H9 (cell line): ENCODE data around the gene TPX2. TPM values are rescaled to one million over a fixed set of nuclear protein-coding genes. Genes with fewer than 3 reads are reported as not detected.

ENCODE experiments used
- DNase-seq: peaks from one replicate; pipeline ENCODE4 v3.0.0-alpha.2; 2017
- H2AFZ ChIP-seq: one replicate; pipeline ENCODE4 v1.6.1; 2013; ENCODE audit warnings: mild to moderate bottlenecking, low read length, control low read depth, moderate library complexity
- H2AK5ac ChIP-seq: 2 replicates; pipeline ENCODE4 v1.6.1; 2013; ENCODE audit warnings: low read length, control low read depth, mixed read lengths; ENCODE audit not compliant: insufficient read length
- H2BK120ac ChIP-seq: one replicate; pipeline ENCODE4 v1.6.1; 2013; ENCODE audit warnings: low read depth, mild to moderate bottlenecking, low read length, control low read depth, inconsistent platforms; ENCODE audit not compliant: poor library complexity, severe bottlenecking
- H2BK12ac ChIP-seq: 2 replicates; pipeline ENCODE4 v1.6.1; 2013; ENCODE audit warnings: low read length, control low read depth, mixed read lengths, low read depth; ENCODE audit not compliant: insufficient read length
- H2BK15ac ChIP-seq: 2 replicates; pipeline ENCODE4 v1.6.1; 2013; ENCODE audit warnings: low read depth, low read length, control low read depth
- H2BK20ac ChIP-seq: one replicate; pipeline ENCODE4 v1.6.1; 2013; ENCODE audit warnings: low read depth, mild to moderate bottlenecking, low read length, control low read depth, inconsistent platforms; ENCODE audit not compliant: poor library complexity, severe bottlenecking
- H2BK5ac ChIP-seq: 2 replicates; pipeline ENCODE4 v1.6.1; 2013; ENCODE audit warnings: low read length, control low read depth, mixed read lengths; ENCODE audit not compliant: insufficient read length
- H3K14ac ChIP-seq: 2 replicates; pipeline ENCODE4 v1.6.1; 2013; ENCODE audit warnings: low read length, control low read depth; ENCODE audit not compliant: insufficient read depth
- H3K18ac ChIP-seq: 2 replicates; pipeline ENCODE4 v1.6.1; 2013; ENCODE audit warnings: low read depth, mild to moderate bottlenecking, mixed read lengths, low read length, control low read depth; ENCODE audit not compliant: insufficient read length
- H3K23ac ChIP-seq: 2 replicates; pipeline ENCODE4 v1.6.1; 2013; ENCODE audit warnings: low read length, control low read depth, mixed read lengths, low read depth; ENCODE audit not compliant: insufficient read length
- H3K23me2 ChIP-seq: 2 replicates; pipeline ENCODE4 v1.6.1; 2013; ENCODE audit warnings: low read depth, mild to moderate bottlenecking, mixed read lengths, low read length, control low read depth; ENCODE audit not compliant: insufficient read length, poor library complexity, severe bottlenecking
- H3K27ac ChIP-seq: 2 replicates; pipeline ENCODE4 v1.5.1; 2013; ENCODE audit warnings: low read length, control low read depth, mixed read lengths, low read depth; ENCODE audit not compliant: insufficient read length
- H3K27me3 ChIP-seq: 2 replicates; pipeline ENCODE4 v1.6.1; 2013; ENCODE audit warnings: low read length, control low read depth, inconsistent platforms; ENCODE audit not compliant: insufficient read depth
- H3K4ac ChIP-seq: 2 replicates; pipeline ENCODE4 v1.6.1; 2013; ENCODE audit warnings: low read depth, mild to moderate bottlenecking, control low read depth, inconsistent platforms, low read length, moderate library complexity
- H3K4me1 ChIP-seq: 2 replicates; pipeline ENCODE4 v1.6.1; 2013; ENCODE audit warnings: low read length, control low read depth, inconsistent platforms; ENCODE audit not compliant: insufficient read depth
- H3K4me2 ChIP-seq: 2 replicates; pipeline ENCODE4 v1.6.1; 2013; ENCODE audit warnings: low read length, control low read depth, mixed read lengths; ENCODE audit not compliant: insufficient read length, insufficient read depth
- H3K56ac ChIP-seq: 2 replicates; pipeline ENCODE4 v1.6.1; 2013; ENCODE audit warnings: low read depth, mild to moderate bottlenecking, mixed read lengths, low read length, control low read depth; ENCODE audit not compliant: insufficient read length
- H3K79me1 ChIP-seq: 2 replicates; pipeline ENCODE4 v1.6.1; 2013; ENCODE audit warnings: low read depth, mild to moderate bottlenecking, moderate library complexity, low read length, control low read depth, inconsistent platforms; ENCODE audit not compliant: insufficient read depth, poor library complexity, severe bottlenecking
- H3K79me2 ChIP-seq: 2 replicates; pipeline ENCODE4 v1.6.1; 2013; ENCODE audit warnings: low read length, control low read depth, inconsistent platforms; ENCODE audit not compliant: insufficient read depth
- H3K9ac ChIP-seq: 2 replicates; pipeline ENCODE4 v1.6.1; 2013; ENCODE audit warnings: low read length, control low read depth, mixed read lengths; ENCODE audit not compliant: insufficient read length; ENCODE audit errors: extremely low read depth
- H3K9me3 ChIP-seq: one replicate; pipeline ENCODE4 v1.6.1; 2013; ENCODE audit warnings: low read depth, low read length, inconsistent platforms; ENCODE audit not compliant: control insufficient read depth
- H3T11ph ChIP-seq: one replicate; pipeline ENCODE4 v1.6.1; 2013; ENCODE audit warnings: mild to moderate bottlenecking, low read length, control low read depth, inconsistent platforms
- H4K20me1 ChIP-seq: one replicate; pipeline ENCODE4 v1.6.1; 2013; ENCODE audit not compliant: control insufficient read depth, insufficient read length, insufficient read depth
- H4K5ac ChIP-seq: 2 replicates; pipeline ENCODE4 v1.6.1; 2013; ENCODE audit warnings: low read depth, mild to moderate bottlenecking, mixed read lengths, low read length, control low read depth; ENCODE audit not compliant: insufficient read length
- H4K8ac ChIP-seq: replicated peaks from 2 replicates; pipeline ENCODE4 v1.6.1; 2013; ENCODE audit warnings: low read length, control low read depth, mixed read lengths, low read depth; ENCODE audit not compliant: insufficient read length
- H4K91ac ChIP-seq: 2 replicates; pipeline ENCODE4 v1.6.1; 2013; ENCODE audit warnings: low read depth, mild to moderate bottlenecking, moderate library complexity, mixed read lengths, low read length, control low read depth; ENCODE audit not compliant: insufficient read length
- H3K27ac Mint-ChIP-seq, 3 experiments: 2 replicates in 2 of 3; 3 replicates in 1 of 3; pipeline ENCODE4 v1.8.0; 2020 to 2021; ENCODE audit warnings: mixed read lengths in 3 of 3, mild to moderate bottlenecking in 1 of 3, moderate library complexity in 1 of 3
- H3K27me3 Mint-ChIP-seq: 2 replicates; pipeline ENCODE4 v1.8.0; 2021; ENCODE audit warnings: low read depth, mild to moderate bottlenecking, moderate library complexity, mixed read lengths
- H3K36me3 Mint-ChIP-seq, 3 experiments: 2 replicates in 2 of 3; 3 replicates in 1 of 3; pipeline ENCODE4 v1.8.0; 2020 to 2021; ENCODE audit warnings: low read depth in 3 of 3, mixed read lengths in 3 of 3; ENCODE audit not compliant: insufficient read depth in 1 of 3
- H3K4me1 Mint-ChIP-seq, 2 experiments: 2 replicates each; pipeline ENCODE4 v1.8.0; 2020; ENCODE audit warnings: mixed read lengths in 2 of 2
- H3K4me3 Mint-ChIP-seq, 2 experiments: 2 replicates in 1 of 2; 3 replicates in 1 of 2; pipeline ENCODE4 v1.8.0; 2020 to 2021; ENCODE audit warnings: mild to moderate bottlenecking in 2 of 2, mixed read lengths in 2 of 2, moderate library complexity in 1 of 2
- H3K9me3 Mint-ChIP-seq, 2 experiments: 2 replicates in 1 of 2; 3 replicates in 1 of 2; pipeline ENCODE4 v1.8.0; 2020; ENCODE audit warnings: mild to moderate bottlenecking in 2 of 2, mixed read lengths in 2 of 2, moderate library complexity in 1 of 2
- CTCF ChIP-seq: fragments of 200-600 bp; sonication (generic); conservative IDR thresholded peaks from 3 replicates; pipeline ENCODE4 v1.8.0; 2021; ENCODE audit warnings: antibody characterized with exemption, mild to moderate bottlenecking
- WGBS: extraction: QIAGEN DNeasy Blood & Tissue Kit; methylation state at CpG from one replicate; pipeline ENCODE4 v1.1.7; 2013; ENCODE audit warnings: missing lambda C conversion rate, low lambda C conversion rate, mixed read lengths; ENCODE audit not compliant: insufficient read length; ENCODE audit errors: extremely low coverage; 5-methylcytosine and 5-hydroxymethylcytosine counted together
- total RNA-seq: library from RNA; stranded (reverse); gene quantifications from 2 replicates; pipeline ENCODE4 v1.2.1, GENCODE V29; 2021

The TPX2 gene
- total RNA-seq, 1 experiment from 2014 or later, result 161 TPM

GRCh38 chr20:31844737-31845299 is 105.7 kb downstream of the TPX2 start:
- no peak overlapping the region for H3K4me2 ChIP-seq
- H2AFZ ChIP-seq, result no peak overlapping the region

More at GRCh38 chr20:31844737-31845299, 105.7 kb downstream of the TPX2 start:
- Histone ChIP-seq H3K18ac (no peak overlapping the region), H3K79me1 (no peaks in the 10 kb centered on the region), H2BK20ac (no peak overlapping the region), H3K56ac (no peak overlapping the region), H2BK120ac (no peak overlapping the region), H2BK15ac (no peak overlapping the region), H3K9me3 (no peaks in the 10 kb centered on the region), H3K23me2 (no peaks in the 10 kb centered on the region), H4K5ac (no peak overlapping the region), H3T11ph (no peak overlapping the region), H3K27me3 (no peaks in the 10 kb centered on the region), H2BK5ac (no peak overlapping the region), H4K20me1 (no peaks in the 10 kb centered on the region), H2AK5ac (no peak overlapping the region), H4K8ac (no peak overlapping the region), H3K9ac (no peak overlapping the region), H3K4me1 (no peaks in the 10 kb centered on the region; the same call in 1 of the 2 replicates), H3K4ac (no peak overlapping the region), H3K27ac (no peak overlapping the region), H2BK12ac (no peak overlapping the region), H3K79me2 (no peaks in the 10 kb centered on the region), H3K23ac (no peak overlapping the region), H4K91ac (no peak overlapping the region), H3K14ac (no peak overlapping the region)
- WGBS, result no CpG with 5 or more reads among the region's 28 CpGs
- Mint-ChIP-seq H3K9me3 (no peaks in the 10 kb centered on the region), H3K36me3 (no peaks in the 10 kb centered on the region), H3K27me3 (peaks cover 23% of the 10 kb centered on the region), H3K4me1 (peaks cover 28 to 29% of the 10 kb centered on the region in 2 experiments), H3K27ac (no peak overlapping the region), H3K4me3 (no peak overlapping the region)
- DNase-seq, result no peak
- no peak for TF ChIP-seq CTCF
